ENCODE measurements around the gene ENSA.

- TF ChIP-seq EZH2 (IDR thresholded peaks at IDR 0.05): no peak
- no peak for TF ChIP-seq POLR2AphosphoS5 (IDR thresholded peaks at IDR 0.05; ENCODE audit: borderline replicate concordance, low read depth, low read length)
Observed at GRCh38 chr1:150678988-150679387, 49.6 kb upstream of the ENSA start.
